Measurements from ENCODE around the gene SLC27A2. TPM values are rescaled to one million over a fixed set of nuclear protein-coding genes. Genes with fewer than 3 reads are reported as not detected.

SLC27A2 gene
- total RNA-seq, 1 donor from 2014 or later: 2.1 TPM

DNA sequence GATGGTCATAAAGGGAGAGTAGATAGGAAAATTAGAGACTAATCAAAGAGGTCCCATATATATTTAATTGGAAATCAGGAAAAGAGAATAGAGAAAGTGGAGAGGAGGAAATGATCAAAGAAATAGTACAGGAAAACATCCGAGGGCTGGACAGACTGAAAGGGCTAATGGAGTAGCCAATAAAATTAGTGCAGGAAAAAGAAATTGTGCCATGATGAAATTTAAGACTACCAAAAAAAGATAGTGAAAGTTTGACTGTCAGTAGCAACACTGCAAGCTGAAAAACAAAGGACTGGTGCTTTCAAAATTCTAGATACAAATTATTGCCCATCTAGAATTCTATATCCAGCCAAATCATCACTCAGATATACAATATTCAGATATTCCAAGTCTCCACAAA lies 36.3 kb downstream of the SLC27A2 start:
- Histone ChIP-seq H4K20me1 (ENCODE audit: low read depth) (no peaks in the 10 kb centered on the region), H3F3A (ENCODE audit: low read depth) (no peaks in the 10 kb centered on the region), H3K36me3 (no peaks in the 10 kb centered on the region), H3K9me3 (ENCODE audit: low read depth) (no peaks in the 10 kb centered on the region), H3K27me3 (no peaks in the 10 kb centered on the region), H3K4me3 (no peak overlapping the region), H3K79me2 (ENCODE audit: low read depth) (no peaks in the 10 kb centered on the region), H3K4me1 (no peaks in the 10 kb centered on the region), H3K4me2 (no peak overlapping the region), H3K9ac (no peak overlapping the region), H2AFZ (replicated peaks) (no peak overlapping the region), H3K27ac (no peak overlapping the region)
- Mint-ChIP-seq H3K4me1 (no peaks in the 10 kb centered on the region), H3K27me3 (ENCODE audit: insufficient read depth, low read depth) (no peaks in the 10 kb centered on the region), H3K27ac (no peak overlapping the region), H3K9me3 (no peaks in the 10 kb centered on the region), H3K36me3 (no peaks in the 10 kb centered on the region), H3K4me3 (no peak overlapping the region)
- TF ChIP-seq EZH2 (IDR thresholded peaks at IDR 0.05) (no peak), EZH2phosphoT487 (IDR thresholded peaks at IDR 0.05) (no peak)
- TF ChIP-seq, protein P1, sequence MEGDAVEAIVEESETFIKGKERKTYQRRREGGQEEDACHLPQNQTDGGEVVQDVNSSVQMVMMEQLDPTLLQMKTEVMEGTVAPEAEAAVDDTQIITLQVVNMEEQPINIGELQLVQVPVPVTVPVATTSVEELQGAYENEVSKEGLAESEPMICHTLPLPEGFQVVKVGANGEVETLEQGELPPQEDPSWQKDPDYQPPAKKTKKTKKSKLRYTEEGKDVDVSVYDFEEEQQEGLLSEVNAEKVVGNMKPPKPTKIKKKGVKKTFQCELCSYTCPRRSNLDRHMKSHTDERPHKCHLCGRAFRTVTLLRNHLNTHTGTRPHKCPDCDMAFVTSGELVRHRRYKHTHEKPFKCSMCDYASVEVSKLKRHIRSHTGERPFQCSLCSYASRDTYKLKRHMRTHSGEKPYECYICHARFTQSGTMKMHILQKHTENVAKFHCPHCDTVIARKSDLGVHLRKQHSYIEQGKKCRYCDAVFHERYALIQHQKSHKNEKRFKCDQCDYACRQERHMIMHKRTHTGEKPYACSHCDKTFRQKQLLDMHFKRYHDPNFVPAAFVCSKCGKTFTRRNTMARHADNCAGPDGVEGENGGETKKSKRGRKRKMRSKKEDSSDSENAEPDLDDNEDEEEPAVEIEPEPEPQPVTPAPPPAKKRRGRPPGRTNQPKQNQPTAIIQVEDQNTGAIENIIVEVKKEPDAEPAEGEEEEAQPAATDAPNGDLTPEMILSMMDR (IDR thresholded peaks at IDR 0.05): no peak
- no peak for DNase-seq (ENCODE audit: low spot score)

DNA sequence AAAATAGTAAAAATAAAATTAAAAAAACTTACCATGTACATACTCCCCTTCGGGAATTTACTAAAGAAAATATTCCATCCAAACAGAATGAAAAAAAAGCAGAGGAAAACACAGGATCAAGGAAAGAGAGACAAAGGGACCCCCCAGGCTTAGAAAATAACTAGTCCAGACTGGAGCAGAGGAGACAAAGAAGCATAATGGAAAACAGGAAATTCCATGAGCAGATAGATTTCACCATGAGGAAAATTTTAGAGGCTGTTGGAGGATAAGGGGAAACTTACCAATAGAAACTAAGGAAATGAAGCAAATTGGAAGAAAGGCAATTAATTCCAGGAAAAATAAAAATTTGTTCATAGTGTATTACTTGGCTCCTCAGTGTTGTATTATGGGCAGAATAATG lies 36.7 kb downstream of the SLC27A2 start:
- no peak overlapping the region for H3K4me2 ChIP-seq
- Mint-ChIP-seq H3K9me3 (no peaks in the 10 kb centered on the region), H3K27me3 (ENCODE audit: insufficient read depth, low read depth) (no peaks in the 10 kb centered on the region), H3K36me3 (no peaks in the 10 kb centered on the region), H3K27ac (no peak overlapping the region), H3K4me1 (no peaks in the 10 kb centered on the region), H3K4me3 (no peak overlapping the region)
- no peak overlapping the region for H3K27ac ChIP-seq
- no peak for DNase-seq (ENCODE audit: low spot score)
- H2AFZ ChIP-seq (replicated peaks): no peak overlapping the region
- no peak overlapping the region for H3K4me3 ChIP-seq
- H3K9me3 ChIP-seq (ENCODE audit: low read depth): no peaks in the 10 kb centered on the region
- H3K4me1 ChIP-seq: no peaks in the 10 kb centered on the region
- no peaks in the 10 kb centered on the region for H4K20me1 ChIP-seq (ENCODE audit: low read depth)
- no peak overlapping the region for H3K9ac ChIP-seq
- H3K27me3 ChIP-seq: no peaks in the 10 kb centered on the region
- no peaks in the 10 kb centered on the region for H3K36me3 ChIP-seq
- TF ChIP-seq EZH2 (IDR thresholded peaks at IDR 0.05): no peak
- TF ChIP-seq EZH2phosphoT487 (IDR thresholded peaks at IDR 0.05): no peak
- TF ChIP-seq, protein P1 (IDR thresholded peaks at IDR 0.05): no peak
- H3K79me2 ChIP-seq (ENCODE audit: low read depth): no peaks in the 10 kb centered on the region
- no peaks in the 10 kb centered on the region for H3F3A ChIP-seq (ENCODE audit: low read depth)

DNA sequence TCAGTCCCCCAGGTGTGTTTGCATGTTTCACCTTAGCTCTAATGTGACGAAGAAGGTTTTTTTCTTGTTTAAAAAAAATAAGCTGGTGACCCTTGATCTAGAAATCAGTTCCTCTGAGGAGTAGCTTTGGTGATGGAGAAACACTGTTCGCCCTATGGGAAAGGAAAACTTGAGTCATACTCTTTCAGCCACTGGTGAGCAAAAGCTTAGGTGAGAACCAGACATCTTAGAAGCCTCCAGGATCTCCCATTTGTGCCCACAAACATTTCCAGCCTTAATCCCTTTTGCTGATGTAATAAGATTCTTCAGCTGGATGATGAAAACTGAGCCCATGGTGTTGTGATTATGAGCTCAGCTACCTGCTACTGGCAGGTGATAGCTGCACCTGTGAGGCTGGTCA lies 37.8 kb downstream of the SLC27A2 start:
- Mint-ChIP-seq H3K4me1 (no peaks in the 10 kb centered on the region), H3K36me3 (no peaks in the 10 kb centered on the region), H3K4me3 (no peak overlapping the region), H3K9me3 (no peaks in the 10 kb centered on the region), H3K27ac (no peak overlapping the region), H3K27me3 (ENCODE audit: insufficient read depth, low read depth) (no peaks in the 10 kb centered on the region)
- no peak overlapping the region for H2AFZ ChIP-seq (replicated peaks)
- H3K4me2 ChIP-seq: no peak overlapping the region
- H3K27ac ChIP-seq: no peak overlapping the region
- H3K27me3 ChIP-seq: no peaks in the 10 kb centered on the region
- no peak overlapping the region for H3K9ac ChIP-seq
- H3F3A ChIP-seq (ENCODE audit: low read depth): no peaks in the 10 kb centered on the region
- no peaks in the 10 kb centered on the region for H3K9me3 ChIP-seq (ENCODE audit: low read depth)
- H4K20me1 ChIP-seq (ENCODE audit: low read depth): no peaks in the 10 kb centered on the region
- H3K79me2 ChIP-seq (ENCODE audit: low read depth): no peaks in the 10 kb centered on the region
- H3K4me1 ChIP-seq: no peaks in the 10 kb centered on the region
- no peak for TF ChIP-seq EZH2 (IDR thresholded peaks at IDR 0.05)
- TF ChIP-seq, protein P1 (IDR thresholded peaks at IDR 0.05): no peak
- no peak for TF ChIP-seq EZH2phosphoT487 (IDR thresholded peaks at IDR 0.05)
- DNase-seq (ENCODE audit: low spot score): no peak
- no peak overlapping the region for H3K4me3 ChIP-seq
- no peaks in the 10 kb centered on the region for H3K36me3 ChIP-seq

Measured in neural progenitor cell (in vitro differentiated cells).